NB4 (cell line): ENCODE results near the gene SEL1L.

ENCODE experiments used
- CTCF ChIP-seq: IDR thresholded peaks from one replicate; pipeline ENCODE4 v1.5.1; 2012; ENCODE audit warnings: low read depth, low read length
- MYC ChIP-seq: IDR thresholded peaks from 2 replicates; pipeline ENCODE4 v1.6.1; 2011; ENCODE audit warnings: low read depth, low read length
- POLR2A ChIP-seq: IDR thresholded peaks from 2 replicates; pipeline ENCODE4 v1.6.1; 2011; ENCODE audit warnings: mild to moderate bottlenecking; ENCODE audit not compliant: insufficient read length; ENCODE audit errors: extremely low read depth

- TF ChIP-seq CTCF (no peak), MYC (no peak), POLR2A (no peak)
These were observed 28.8 kb downstream of the SEL1L start for GRCh38 chr14:81504864-81505263.
